CD4-positive, alpha-beta T cell treated with Interleukin-10 for 1 hour (primary cell): ENCODE data around the gene GHR.
"Not testable (repeated sequence)": the region's sequence is repeated elsewhere in the genome, so short reads cannot be mapped to it uniquely, and the experiment has no call there.

Experiments
- DNase-seq: peaks from one replicate; pipeline ENCODE4 v3.0.0-alpha.2; 2020

GHR gene

DNA sequence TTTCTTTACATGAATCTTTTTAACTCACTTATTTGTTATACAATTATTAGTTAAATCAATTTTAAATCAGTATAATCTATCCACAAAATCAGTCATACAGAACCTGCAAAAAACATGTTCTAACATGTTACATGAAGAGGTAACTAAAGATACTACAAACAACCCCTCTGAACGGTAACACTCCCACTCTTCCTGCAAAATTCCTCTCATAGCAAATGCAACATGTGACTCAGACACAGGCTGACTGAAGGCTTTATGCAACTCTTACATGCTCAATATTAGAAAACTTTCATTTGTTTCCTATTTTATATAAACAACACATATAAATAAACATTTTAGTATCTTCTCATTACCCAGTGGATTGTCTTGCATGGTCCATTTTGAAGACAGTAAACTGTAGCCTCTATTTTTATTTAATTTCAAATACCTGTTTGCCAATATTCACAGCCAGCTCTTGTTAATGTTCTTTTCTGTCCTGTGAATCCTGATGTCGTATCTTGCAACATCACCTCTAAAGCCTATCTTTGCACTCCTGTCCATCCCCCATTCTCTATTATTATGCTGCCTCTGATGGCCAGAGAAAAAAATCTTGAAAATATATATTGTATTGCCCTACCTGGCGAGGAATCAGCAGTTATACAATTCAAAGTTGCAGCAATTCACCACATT, 232.9 kb downstream of the GHR start:
- no peak for DNase-seq

GRCh38 chr5:42656651-42657015, 233.4 kb downstream of the GHR start:
- DNase-seq: no peak

DNA sequence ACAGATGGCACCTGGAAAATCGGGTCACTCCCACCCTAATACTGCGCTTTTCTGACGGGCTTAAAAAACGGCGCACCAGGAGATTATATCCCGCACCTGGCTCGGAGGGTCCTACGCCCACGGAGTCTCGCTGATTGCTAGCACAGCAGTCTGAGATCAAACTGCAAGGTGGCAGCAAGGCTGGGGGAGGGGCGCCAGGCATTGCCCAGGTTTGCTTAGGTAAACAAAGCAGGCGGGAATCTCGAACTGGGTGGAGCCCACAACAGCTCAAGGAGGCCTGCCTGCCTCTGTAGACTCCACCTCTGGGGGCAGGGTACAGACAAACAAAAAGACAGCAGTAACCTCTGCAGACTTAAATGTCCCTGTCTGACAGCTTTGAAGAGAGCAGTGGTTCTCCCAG, 236.6 kb downstream of the GHR start:
- DNase-seq: not testable (repeated sequence)

DNA sequence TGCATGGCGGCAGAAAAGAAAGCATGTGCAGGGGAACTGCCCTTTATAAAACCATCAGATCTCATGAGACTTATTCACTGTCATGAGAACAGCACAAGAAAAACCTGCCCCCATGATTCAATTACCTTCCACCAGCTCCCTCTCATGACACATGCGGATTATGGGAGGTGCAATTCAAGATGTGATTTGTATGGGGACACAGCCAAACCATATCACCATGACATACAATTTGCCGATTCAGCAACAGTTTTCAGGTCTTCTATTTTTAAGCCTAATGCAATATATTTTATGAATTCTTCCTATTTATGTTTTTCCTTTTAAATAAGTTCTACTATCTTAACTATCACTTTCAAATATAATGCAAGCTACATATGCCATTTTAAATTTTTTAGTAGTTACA, 242.6 kb downstream of the GHR start:
- DNase-seq: no peak

DNA sequence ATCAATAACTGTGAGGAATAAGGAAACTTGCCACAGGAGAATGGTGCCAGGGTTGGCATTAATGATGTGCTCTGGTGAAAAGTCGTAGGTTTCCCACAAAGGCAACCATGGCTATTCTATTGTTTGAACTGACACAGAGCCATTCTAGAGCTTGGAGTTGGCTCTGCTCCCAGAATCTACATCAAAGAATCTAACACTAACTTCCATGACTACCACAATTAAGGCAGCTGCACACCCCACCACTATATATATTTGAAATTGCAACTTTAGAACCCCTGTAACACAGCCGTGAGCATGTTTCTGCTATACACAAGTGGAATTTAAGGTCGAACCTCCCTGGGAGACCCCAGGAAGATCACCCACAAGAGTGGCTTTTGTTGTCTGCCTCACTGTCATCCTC, 243.6 kb downstream of the GHR start:
- DNase-seq: no peak

DNA sequence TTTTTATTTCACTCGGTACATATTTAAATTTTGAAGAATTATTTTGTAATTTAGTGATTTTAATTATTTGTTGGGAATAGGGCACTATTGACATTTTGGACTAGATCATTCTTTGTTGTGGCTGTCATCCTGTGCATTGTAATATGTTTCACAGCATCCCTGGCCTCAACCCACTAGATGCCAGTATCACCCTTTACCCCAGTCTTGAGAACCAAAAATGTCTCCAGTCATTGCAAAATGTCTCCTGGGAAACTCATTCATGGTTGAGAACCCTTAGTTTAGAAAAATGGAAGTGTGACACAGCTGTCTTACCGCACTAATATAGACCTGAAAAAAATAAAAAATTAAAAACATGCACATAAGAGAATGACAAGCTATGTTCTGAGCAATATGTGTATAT, 245.0 kb downstream of the GHR start:
- DNase-seq: no peak

DNA sequence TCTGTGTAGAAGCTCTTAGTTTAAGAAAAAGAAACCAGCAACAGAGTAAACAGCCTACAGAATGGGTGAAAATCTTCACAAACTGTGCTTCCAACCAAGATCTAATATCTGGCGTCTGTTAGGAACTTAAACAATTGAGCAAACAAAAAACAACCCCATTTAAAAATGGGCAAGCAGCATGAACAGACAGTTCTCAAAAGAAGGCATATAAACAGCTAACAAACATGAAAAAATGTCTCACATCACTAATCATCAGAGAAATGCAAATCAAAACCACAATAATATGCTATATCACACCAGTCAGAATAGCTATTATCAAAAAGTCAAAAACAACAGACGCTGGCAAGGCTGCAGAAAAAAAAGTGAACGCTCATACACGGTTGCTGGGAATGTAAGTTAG, 249.7 kb downstream of the GHR start:
- DNase-seq: no peak

DNA sequence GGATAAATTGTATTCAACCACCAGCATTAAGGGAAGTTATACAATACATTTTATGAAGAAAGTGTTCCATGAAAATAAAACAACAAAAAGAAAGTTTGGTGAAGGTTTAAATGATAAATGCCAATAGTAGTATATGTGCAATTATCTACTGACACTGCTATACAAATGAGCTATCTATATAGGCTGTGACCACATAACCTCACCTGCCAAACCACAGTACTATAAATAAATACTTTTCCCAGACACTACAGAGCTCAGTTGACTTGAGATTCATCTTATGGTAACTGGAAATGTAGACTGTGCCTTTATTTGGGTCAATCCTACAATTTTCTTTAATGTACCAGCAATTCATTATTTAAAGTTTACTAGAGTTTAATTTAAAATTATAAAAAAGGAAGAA, 252.4 kb downstream of the GHR start:
- DNase-seq: no peak

GRCh38 chr5:42676362-42676761, 253.1 kb downstream of the GHR start:
- DNase-seq: no peak

DNA sequence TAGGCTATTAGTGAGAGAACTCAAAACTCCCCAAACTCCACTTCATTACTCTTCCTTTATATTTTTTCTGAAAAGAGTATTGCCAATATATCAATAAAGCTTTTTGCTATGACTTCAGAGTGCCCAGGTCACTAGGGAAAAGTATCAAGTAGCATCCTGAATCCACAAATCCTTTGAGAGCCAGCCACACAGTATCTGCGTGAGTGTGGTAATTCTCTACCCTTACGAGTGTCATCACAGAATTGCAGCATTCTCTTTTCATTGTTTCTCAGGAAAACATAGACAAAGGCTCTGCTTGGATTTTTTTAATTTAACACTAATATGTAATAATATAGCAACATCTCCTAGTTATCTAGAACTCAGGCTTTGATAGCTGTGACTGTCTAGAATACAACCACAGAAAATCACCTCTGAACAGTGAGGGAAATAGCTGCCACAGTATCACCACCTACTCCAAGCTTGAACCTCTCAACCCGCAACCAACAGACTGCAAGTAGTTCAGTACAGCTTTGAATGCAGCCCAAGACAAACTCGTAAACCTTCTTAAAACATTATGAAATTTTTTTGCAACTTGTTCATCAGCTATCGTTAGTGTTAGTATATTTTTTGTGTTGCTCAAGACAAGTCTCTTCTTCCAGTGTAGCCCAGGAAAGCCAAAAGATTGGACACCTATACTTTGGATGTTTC, 254.1 kb downstream of the GHR start:
- no peak for DNase-seq

DNA sequence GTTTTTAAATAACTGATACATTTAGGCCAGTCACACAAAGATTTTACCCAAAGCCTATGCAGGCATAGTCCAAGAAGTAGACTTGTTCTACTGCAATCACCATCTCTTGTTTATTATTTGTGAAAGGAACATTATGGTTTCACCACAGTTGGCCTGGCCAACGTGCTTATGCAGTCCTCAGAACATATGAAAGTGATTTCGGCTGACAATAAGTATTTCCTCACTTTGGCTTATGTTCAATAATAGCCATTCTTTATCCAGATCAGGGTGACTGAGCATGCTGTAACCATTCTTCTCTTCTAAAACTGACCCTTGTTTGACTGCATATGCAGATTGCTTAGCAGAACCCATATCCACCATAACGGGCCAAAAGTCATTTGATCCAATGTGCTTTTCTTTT, 256.8 kb downstream of the GHR start:
- no peak for DNase-seq

DNA sequence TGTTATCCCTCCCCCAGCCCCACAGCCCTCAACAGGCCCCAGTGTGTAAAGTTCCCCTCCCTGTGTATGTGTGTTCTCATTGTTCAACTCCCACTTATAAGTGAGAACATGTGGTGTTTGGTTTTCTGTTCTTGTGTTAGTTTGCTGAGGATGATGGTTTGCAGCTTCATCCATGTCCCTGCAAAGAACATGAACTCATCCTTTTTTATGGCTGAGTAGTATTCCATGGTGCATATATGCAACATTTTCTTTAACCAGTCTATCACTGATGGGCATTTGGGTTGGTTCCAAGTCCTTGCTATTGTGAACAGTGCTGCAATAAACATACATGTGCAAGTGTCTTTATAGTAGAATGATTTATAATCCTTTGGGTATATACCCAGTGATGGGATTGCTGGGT, 261.8 kb downstream of the GHR start:
- not testable (repeated sequence) for DNase-seq

DNA sequence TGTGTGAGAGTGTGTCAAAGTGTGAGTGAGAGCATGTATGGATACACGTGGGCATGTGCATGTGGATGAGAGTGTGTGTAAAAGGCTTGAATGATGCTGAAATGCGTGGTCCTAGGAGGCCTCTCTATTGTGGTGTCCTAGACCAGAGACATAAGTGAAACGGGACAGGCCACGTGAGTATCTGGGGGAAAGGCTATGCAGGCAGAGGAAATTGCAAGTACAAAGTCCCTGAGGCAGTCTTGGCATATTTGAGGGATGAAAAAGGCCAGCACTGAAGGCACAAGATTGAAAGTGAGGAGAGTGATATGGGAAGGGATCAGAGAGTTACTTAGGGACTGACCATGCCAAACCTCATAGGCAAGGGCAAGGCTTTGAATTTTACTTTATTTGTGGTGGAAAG, 266.2 kb downstream of the GHR start:
- DNase-seq: no peak

- DNase-seq: no peak
Measured at GRCh38 chr5:42691413-42691937, 268.2 kb downstream of the GHR start.

DNA sequence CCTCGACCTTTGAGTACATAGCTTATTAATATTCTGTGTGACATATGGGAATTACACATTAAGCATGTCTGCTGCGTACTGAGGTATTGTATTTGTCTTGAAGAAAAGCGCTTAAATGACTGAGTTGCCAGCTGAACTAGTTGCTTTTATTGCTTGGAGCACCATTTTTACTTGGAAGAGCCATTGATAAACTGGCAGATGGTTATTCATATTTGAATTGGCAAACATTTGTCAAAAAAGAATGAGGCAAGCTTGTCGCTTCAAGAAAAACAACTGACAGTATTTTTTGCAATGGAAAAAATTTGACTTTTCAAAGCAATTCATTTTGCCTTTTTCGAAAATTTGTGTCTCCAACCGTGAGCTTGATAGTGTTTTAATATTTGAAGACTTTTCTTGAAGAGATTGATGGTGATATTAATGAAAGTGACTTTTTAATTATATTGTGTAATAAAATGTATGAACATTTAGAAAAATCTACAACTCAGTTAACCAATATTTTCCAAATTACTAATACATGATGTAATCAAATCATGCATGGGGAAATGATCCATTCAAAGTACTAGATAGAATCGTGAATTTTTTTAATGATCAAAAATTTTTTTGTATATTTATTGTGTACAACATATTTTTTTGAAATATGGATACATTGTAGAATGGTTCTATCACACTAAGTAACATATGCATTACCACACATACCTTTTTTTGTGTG, 278.3 kb downstream of the GHR start:
- no peak for DNase-seq

- no peak for DNase-seq
Measured at GRCh38 chr5:42703238-42703637, 280.0 kb downstream of the GHR start.

- no peak for DNase-seq
Measured at GRCh38 chr5:42715785-42716184, 292.5 kb downstream of the GHR start.

DNA sequence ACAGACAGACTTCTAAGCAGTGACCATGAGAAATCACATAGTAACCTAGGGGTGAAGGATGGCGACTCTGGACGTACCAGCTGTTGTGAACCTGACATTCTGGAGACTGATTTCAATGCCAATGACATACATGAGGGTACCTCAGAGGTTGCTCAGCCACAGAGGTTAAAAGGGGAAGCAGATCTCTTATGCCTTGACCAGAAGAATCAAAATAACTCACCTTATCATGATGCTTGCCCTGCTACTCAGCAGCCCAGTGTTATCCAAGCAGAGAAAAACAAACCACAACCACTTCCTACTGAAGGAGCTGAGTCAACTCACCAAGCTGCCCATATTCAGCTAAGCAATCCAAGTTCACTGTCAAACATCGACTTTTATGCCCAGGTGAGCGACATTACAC, 295.4 kb downstream of the GHR start:
- DNase-seq: peak; percentile 36

DNA sequence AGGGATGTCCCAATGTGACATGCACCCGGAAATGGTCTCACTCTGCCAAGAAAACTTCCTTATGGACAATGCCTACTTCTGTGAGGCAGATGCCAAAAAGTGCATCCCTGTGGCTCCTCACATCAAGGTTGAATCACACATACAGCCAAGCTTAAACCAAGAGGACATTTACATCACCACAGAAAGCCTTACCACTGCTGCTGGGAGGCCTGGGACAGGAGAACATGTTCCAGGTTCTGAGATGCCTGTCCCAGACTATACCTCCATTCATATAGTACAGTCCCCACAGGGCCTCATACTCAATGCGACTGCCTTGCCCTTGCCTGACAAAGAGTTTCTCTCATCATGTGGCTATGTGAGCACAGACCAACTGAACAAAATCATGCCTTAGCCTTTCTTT, 295.8 kb downstream of the GHR start:
- DNase-seq: peak; percentile 1

DNA sequence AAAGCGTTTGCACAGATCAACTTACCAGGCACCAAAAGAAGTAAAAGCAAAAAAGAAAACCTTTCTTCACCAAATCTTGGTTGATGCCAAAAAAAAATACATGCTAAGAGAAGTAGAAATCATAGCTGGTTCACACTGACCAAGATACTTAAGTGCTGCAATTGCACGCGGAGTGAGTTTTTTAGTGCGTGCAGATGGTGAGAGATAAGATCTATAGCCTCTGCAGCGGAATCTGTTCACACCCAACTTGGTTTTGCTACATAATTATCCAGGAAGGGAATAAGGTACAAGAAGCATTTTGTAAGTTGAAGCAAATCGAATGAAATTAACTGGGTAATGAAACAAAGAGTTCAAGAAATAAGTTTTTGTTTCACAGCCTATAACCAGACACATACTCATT, 297.0 kb downstream of the GHR start:
- DNase-seq: peak; percentile 21

DNA sequence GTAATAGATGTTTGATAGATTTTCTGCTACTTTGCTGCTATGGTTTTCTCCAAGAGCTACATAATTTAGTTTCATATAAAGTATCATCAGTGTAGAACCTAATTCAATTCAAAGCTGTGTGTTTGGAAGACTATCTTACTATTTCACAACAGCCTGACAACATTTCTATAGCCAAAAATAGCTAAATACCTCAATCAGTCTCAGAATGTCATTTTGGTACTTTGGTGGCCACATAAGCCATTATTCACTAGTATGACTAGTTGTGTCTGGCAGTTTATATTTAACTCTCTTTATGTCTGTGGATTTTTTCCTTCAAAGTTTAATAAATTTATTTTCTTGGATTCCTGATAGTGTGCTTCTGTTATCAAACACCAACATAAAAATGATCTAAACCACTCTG, 298.2 kb downstream of the GHR start:
- DNase-seq: no peak

- DNase-seq: not testable (repeated sequence)
Measured at GRCh38 chr5:42734531-42735058, 311.4 kb downstream of the GHR start.

DNA sequence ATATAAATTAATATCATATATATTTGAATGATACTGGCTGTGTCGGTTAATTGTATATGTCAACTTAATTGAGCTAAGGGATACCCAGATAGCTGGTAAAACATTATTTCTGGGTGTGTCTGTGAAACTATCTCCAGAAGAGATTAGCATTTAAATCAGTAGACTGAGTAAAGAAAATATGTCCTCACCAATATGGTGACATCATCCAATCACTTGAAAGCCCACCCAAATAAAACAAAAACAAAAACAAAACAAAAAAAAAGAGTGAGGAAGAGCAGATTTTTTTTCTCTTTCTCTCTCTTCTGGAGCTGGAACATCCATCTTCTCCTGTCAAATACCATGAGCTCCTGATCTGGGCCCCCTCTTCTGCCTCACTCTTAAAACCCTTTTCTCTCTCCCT, 317.7 kb downstream of the GHR start:
- no peak for DNase-seq

- DNase-seq: no peak
Measured at GRCh38 chr5:42745426-42745825, 322.2 kb downstream of the GHR start.
